Activated CD8-positive, alpha-beta memory T cell treated with anti-CD3 and anti-CD28 coated beads for 36 hours (primary cell): ENCODE data around the gene PCDHGA9. TPM values are rescaled to one million over a fixed set of nuclear protein-coding genes. Genes with fewer than 3 reads are reported as not detected.
"Not testable (repeated sequence)": the region's sequence is repeated elsewhere in the genome, so short reads cannot be mapped to it uniquely, and the experiment has no call there.

Source experiments
- CTCF ChIA-PET: fragments of 350-600 bp; sonication (Branson Sonifier 250); formaldehyde crosslinking; loops from one replicate; lab custom pipeline; 2021; ENCODE audit warnings: antibody characterized with exemption; lab: Charles Lee
- POLR2A ChIA-PET: fragments of 350-600 bp; sonication (Branson Sonifier 250); formaldehyde crosslinking; loops from one replicate; lab custom pipeline; 2021; ENCODE audit warnings: antibody characterized with exemption; lab: Charles Lee
- total RNA-seq, 2 experiments: library from RNA; stranded (reverse); gene quantifications; one replicate each; pipeline ENCODE4 v1.2.3, GENCODE V29; 2021

PCDHGA9 gene
- total RNA-seq, 2 experiments from 2014 or later = not detected

DNA sequence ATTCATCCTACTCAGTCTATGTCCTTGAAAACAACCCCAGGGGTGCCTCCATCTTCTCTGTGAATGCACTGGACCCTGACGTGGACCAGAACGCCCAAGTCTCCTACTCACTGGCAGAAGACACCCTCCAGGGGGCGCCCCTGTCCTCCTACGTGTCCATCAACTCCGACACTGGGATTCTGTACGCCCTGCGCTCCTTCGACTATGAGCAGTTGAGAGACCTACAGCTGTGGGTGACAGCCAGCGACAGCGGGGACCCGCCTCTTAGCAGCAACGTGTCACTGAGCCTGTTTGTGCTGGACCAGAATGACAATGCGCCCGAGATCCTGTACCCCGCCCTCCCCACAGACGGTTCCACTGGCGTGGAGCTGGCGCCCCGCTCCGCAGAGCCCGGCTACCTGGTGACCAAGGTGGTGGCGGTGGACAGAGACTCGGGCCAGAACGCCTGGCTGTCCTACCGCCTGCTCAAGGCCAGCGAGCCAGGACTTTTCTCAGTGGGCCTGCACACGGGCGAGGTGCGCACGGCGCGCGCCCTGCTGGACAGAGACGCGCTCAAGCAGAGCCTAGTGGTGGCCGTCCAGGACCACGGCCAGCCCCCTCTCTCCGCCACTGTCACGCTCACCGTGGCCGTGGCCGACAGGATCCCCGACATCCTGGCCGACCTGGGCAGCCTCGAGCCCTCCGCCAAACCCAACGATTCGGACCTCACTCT lies 27.0 kb upstream of the PCDHGA9 start:
- POLR2A ChIA-PET = not testable (repeated sequence)
- CTCF ChIA-PET = interaction anchor here (1.1 kb wide), 1 partner anchor 11 kb away, joined by 4 read pairs; no protein-coding TSS in a partner anchor

DNA sequence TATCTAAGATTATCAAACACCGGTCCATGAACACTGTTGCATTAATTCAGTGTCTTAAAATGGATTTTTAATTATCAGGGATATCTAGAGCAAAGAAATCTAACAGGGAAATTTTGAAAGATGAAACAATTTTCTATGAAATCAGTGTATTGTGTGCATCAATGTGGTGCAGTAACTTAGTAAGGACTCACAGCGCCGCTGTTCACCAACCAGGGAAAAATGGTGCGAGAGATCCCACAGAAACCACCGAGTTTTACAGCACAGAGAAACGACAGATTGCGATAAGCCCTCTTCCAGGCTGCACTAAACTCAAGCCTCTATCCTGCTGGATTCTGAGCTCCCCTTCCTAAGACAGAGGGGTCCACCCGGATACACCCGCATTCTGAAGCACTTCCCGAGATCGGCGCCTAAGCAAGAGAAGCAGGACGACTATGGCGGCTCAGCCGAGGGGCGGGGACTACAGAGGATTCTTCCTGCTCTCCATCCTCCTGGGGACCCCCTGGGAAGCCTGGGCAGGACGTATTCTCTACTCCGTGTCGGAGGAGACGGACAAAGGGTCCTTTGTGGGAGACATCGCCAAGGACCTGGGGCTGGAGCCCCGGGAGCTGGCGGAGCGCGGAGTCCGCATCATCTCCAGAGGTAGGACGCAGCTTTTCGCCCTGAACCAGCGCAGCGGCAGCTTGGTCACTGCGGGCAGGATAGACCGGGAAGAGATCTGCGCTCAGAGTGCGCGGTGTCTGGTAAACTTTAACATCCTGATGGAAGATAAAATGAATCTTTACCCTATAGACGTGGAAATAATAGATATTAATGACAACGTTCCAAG lies 19.9 kb upstream of the PCDHGA9 start, which contains the start of gene PCDHGA7:
PCDHGA7 (plus strand) TSS at position 274 of the 826 bp plus-strand sequence; CDS start at position 432, 158 bp downstream.
- CTCF ChIA-PET = no interaction called here
- POLR2A ChIA-PET = no interaction called here

DNA sequence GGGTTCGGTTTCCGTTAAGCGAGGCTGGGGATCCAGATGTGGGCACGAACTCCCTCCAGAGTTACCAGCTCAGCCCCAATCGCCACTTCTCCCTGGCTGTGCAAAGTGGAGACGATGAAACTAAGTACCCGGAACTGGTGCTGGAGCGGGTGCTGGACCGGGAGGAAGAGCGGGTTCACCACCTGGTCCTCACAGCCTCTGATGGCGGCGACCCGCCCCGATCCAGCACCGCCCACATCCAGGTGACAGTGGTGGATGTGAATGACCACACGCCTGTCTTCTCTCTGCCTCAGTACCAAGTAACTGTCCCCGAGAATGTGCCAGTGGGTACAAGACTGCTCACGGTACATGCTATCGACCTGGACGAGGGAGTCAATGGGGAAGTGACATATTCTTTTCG lies 19.2 kb upstream of the PCDHGA9 start:
- POLR2A ChIA-PET = no interaction called here
- CTCF ChIA-PET = no interaction called here

DNA sequence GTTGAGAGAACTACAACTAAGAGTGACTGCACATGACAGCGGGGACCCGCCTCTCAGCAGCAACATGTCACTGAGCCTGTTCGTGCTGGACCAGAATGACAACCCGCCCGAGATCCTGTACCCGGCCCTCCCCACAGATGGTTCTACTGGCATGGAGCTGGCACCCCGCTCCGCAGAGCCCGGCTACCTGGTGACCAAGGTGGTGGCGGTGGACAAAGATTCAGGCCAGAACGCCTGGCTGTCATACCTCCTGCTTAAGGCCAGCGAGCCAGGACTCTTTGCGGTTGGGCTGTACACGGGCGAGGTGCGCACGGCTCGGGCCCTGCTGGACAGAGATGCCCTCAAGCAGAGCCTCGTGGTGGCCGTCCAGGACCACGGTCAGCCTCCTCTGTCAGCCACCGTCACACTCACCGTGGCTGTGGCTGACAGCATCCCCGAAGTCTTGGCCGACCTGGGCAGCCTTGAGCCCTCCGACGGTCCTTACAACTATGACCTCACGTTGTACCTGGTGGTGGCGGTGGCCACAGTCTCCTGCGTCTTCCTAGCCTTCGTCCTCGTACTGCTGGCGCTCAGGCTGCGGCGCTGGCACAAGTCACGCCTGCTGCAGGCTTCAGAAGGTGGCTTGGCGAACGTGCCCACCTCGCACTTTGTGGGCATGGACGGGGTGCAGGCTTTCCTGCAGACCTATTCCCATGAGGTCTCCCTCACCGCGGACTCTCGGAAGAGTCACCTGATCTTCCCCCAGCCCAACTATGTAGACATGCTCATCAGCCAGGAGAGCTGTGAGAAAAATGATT lies 17.9 kb upstream of the PCDHGA9 start:
- ChIA-PET POLR2A (no interaction called here), CTCF (no interaction called here)

DNA sequence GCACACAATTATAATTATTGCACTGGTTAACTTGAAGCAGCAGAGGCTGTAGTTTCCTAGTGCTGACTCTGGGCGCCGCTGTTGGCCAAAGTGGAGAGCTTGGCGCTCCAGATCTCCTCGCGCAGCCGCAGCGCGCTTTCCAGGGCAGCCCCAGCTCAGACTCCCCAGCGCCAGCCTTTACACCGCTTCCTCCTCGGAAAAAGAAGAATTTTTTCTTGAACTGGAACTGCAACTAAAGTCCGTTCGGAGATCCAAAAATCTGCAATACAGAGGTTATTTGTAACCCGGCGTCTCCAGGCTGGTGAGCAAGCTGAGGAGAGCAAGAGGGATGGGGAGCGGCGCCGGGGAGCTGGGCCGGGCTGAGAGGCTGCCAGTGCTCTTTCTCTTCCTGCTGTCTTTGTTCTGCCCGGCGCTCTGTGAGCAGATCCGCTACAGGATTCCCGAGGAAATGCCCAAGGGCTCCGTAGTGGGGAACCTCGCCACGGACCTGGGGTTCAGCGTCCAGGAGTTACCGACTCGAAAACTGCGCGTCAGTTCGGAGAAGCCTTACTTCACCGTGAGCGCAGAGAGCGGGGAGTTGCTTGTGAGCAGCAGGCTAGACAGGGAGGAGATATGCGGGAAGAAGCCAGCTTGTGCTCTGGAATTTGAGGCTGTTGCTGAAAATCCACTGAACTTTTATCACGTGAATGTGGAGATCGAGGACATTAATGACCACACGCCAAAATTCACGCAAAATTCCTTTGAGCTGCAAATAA lies 14.8 kb upstream of the PCDHGA9 start, which contains the start of gene PCDHGB4:
PCDHGB4 (plus strand) TSS at position 142 of the 755 bp plus-strand sequence; CDS start at position 329, 187 bp downstream.
- CTCF ChIA-PET = interaction anchor here (1.0 kb wide), 1 partner anchor 43 kb away, joined by 4 read pairs; the partner anchor contains the start of gene PCDHGA12
- POLR2A ChIA-PET = not testable (repeated sequence)

DNA sequence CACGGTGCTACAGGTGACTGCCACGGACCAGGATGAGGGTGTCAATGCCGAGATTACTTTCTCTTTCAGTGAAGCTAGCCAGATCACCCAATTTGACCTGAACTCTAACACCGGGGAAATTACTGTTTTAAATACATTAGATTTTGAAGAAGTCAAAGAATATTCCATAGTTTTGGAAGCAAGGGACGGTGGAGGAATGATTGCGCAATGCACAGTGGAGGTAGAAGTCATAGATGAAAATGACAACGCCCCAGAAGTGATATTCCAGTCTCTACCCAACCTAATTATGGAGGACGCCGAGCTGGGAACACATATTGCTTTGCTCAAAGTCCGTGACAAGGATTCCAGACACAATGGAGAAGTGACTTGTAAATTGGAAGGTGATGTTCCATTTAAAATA lies 13.9 kb upstream of the PCDHGA9 start:
- ChIA-PET POLR2A (no interaction called here), CTCF (no interaction called here)

DNA sequence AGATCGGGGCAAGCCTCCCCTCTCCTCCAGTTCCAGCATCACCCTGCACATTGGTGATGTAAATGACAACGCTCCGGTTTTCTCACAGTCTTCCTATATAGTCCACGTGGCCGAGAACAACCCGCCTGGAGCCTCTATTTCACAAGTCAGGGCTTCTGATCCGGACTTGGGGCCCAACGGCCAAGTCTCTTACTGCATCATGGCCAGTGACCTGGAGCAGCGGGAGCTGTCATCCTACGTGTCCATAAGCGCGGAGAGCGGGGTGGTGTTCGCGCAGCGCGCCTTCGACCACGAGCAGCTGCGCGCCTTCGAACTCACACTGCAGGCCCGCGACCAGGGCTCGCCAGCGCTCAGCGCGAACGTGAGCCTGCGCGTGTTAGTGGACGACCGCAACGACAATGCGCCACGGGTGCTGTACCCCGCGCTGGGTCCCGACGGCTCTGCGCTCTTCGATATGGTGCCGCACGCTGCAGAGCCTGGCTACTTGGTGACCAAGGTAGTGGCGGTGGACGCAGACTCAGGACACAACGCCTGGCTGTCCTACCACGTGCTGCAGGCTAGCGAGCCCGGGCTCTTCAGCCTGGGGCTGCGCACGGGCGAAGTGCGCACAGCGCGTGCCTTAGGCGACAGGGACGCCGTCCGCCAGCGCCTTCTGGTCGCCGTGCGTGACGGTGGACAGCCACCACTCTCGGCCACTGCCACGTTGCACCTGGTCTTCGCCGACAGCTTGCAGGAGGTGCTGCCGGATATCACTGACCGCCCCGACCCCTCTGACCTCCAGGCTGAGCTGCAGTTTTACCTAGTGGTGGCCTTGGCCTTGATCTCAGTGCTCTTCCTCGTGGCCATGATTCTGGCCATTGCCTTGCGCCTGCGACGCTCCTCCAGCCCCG lies 13.2 kb upstream of the PCDHGA9 start:
- CTCF ChIA-PET = interaction anchor here (1.1 kb wide), 1 partner anchor 132 kb away, joined by 3 read pairs; no protein-coding TSS in a partner anchor
- POLR2A ChIA-PET = no interaction called here

DNA sequence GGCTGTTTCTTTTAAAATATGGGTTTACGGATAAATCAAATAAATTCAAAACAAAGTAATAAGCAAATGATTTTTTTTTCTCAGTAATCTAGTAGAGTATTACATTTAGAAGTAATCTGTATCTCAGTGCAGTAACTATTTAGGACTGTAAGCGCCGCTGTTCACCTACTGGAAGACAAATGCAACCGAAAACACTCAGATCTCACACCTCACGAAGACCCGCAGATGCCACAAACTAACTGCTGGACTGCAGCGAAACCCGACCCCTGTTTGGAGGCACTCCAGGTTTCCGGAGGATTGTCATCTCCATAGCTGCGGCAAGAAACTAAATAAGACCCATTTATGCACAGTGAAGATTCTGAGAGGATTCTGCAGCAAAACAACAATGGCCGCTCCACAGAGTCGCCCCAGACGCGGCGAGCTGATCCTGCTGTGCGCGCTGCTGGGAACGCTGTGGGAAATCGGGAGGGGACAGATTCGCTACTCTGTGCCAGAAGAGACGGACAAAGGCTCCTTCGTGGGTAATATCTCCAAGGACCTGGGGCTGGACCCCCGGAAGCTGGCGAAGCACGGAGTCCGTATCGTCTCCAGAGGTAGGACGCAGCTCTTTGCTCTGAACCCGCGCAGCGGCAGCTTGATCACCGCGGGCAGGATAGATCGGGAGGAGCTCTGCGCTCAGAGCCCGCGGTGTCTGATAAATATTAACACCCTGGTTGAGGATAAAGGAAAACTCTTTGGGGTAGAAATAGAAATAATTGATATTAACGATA lies 10.0 kb upstream of the PCDHGA9 start, which contains the start of gene PCDHGA8:
PCDHGA8 (plus strand) TSS at position 205 of the 770 bp plus-strand sequence; CDS start at position 386, 181 bp downstream.
- ChIA-PET POLR2A (no interaction called here), CTCF (no interaction called here)

DNA sequence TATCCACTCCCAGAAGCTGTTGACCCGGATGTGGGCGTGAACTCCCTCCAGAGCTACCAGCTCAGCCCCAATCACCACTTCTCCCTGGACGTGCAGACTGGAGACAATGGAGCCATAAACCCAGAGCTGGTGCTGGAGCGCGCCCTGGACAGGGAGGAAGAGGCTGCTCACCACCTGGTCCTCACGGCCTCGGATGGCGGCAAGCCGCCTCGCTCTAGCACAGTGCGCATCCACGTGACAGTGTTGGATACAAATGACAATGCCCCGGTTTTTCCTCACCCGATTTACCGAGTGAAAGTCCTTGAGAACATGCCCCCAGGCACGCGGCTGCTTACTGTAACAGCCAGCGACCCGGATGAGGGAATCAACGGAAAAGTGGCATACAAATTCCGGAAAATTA lies 9.3 kb upstream of the PCDHGA9 start:
- ChIA-PET CTCF (no interaction called here), POLR2A (no interaction called here)

DNA sequence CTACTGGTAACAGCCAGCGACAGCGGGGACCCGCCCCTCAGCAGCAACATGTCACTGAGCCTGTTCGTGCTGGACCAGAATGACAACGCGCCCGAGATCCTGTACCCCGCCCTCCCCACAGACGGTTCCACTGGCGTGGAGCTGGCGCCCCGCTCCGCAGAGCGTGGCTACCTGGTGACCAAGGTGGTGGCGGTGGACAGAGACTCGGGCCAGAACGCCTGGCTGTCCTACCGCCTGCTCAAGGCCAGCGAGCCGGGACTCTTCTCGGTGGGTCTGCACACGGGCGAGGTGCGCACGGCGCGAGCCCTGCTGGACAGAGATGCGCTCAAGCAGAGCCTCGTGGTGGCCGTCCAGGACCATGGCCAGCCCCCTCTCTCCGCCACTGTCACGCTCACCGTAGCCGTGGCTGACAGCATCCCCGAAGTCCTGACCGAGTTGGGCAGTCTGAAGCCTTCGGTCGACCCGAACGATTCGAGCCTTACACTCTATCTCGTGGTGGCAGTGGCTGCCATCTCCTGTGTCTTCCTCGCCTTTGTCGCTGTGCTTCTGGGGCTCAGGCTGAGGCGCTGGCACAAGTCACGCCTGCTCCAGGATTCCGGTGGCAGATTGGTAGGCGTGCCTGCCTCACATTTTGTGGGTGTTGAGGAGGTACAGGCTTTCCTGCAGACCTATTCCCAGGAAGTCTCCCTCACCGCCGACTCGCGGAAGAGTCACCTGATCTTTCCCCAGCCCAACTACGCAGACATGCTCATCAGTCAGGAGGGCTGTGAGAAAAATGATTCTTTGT lies 8.0 kb upstream of the PCDHGA9 start:
- CTCF ChIA-PET, POLR2A ChIA-PET: not testable (repeated sequence)

DNA sequence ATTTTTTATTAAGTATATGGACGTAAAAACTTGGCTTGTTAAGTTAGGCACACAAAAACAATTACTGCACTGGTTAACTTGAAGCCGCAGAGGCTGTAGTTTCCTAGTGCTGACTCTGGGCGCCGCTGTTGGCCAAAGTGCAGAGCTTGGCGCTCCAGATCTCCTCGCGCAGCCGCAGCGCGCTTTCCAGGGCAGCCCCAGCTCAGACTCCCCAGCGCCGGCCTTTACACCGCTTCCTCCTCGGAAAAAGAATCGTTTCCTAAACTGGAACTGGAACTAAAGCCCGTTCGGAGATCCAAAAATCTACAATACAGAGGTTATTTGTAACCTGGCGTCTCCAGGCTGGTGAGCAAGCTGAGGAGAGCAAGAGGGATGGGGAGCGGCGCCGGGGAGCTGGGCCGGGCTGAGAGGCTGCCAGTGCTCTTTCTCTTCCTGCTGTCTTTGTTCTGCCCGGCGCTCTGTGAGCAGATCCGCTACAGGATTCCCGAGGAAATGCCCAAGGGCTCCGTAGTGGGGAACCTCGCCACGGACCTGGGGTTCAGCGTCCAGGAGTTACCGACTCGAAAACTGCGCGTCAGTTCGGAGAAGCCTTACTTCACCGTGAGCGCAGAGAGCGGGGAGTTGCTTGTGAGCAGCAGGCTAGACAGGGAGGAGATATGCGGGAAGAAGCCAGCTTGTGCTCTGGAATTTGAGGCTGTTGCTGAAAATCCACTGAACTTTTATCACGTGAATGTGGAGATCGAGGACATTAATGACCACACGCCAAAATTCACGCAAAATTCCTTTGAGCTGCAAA lies 4.6 kb upstream of the PCDHGA9 start, which contains the start of gene PCDHGB5:
PCDHGB5 (plus strand) TSS at position 192 of the 796 bp plus-strand sequence; CDS start at position 373, 181 bp downstream.
- POLR2A ChIA-PET = not testable (repeated sequence)
- CTCF ChIA-PET = interaction anchor here (0.6 to 1.3 kb wide), 3 partner anchors 37 to 126 kb away, joined by 3 to 4 read pairs (median 3); no protein-coding TSS in a partner anchor

DNA sequence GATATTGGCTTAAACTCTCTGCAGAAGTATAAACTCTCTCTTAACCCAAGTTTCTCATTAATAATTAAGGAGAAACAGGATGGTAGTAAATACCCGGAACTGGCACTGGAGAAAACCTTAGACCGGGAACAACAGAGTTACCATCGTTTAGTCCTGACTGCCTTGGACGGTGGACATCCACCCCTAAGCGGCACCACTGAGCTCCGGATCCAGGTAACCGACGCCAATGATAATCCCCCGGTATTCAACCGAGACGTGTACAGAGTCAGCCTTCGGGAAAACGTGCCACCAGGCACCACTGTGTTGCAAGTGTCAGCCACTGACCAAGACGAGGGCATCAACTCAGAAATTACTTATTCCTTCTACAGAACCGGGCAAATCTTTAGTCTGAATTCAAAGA lies 4.0 kb upstream of the PCDHGA9 start:
- ChIA-PET POLR2A (no interaction called here), CTCF (no interaction called here)

DNA sequence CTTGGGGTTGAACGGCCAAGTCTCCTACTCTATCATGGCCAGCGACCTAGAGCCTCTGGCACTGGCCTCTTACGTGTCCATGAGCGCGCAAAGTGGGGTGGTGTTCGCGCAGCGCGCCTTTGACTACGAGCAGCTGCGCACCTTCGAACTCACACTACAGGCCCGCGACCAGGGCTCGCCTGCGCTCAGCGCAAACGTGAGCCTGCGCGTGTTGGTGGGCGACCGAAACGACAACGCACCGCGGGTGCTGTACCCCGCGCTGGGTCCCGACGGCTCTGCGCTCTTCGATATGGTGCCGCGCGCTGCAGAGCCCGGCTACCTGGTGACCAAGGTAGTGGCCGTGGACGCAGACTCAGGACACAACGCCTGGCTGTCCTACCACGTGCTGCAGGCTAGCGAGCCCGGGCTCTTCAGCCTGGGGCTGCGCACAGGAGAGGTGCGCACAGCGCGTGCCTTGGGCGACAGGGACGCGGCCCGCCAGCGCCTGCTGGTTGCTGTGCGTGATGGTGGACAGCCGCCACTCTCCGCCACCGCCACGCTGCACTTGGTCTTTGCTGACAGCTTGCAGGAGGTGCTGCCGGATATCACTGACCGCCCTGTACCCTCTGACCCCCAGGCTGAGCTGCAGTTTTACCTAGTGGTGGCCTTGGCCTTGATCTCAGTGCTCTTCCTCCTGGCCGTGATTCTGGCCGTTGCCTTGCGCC lies 2.9 kb upstream of the PCDHGA9 start:
- CTCF ChIA-PET = no interaction called here
- POLR2A ChIA-PET = no interaction called here

DNA sequence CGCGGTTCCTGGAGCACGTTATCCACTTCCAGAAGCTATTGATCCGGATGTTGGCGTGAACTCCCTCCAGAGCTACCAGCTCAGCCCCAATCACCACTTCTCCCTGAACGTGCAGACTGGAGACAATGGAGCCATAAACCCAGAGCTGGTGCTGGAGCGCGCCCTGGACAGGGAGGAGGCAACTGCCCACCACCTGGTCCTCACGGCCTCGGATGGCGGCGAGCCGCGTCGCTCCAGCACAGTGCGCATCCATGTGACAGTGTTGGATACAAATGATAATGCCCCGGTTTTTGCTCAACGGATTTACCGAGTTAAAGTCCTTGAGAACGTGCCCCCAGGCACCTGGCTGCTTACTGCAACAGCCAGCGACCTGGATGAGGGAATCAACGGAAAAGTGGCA lies 809 bp downstream of the PCDHGA9 start:
- ChIA-PET POLR2A (no interaction called here), CTCF (interaction anchor here (1.1 kb wide), 1 partner anchor 13 kb away, joined by 4 read pairs; no protein-coding TSS in a partner anchor)
